ENCODE results near the gene ITSN2.

ITSN2 gene

GRCh38 chr2:24304098-24304497 is 56.2 kb downstream of the ITSN2 start:
- Histone ChIP-seq H3K9me3 (ENCODE audit: low read length) (peaks cover 6% of the 10 kb centered on the region), H3K4me1 (ENCODE audit: insufficient read depth, low read length) (peaks cover 11% of the 10 kb centered on the region), H3K4me3 (ENCODE audit: low read length) (no peak overlapping the region), H2AFZ (ENCODE audit: low read depth, low read length) (no peak overlapping the region), H3K27me3 (ENCODE audit: insufficient read depth, low read length) (no peaks in the 10 kb centered on the region), H3K36me3 (ENCODE audit: insufficient read depth, low read length) (peaks cover 29% of the 10 kb centered on the region)

- Histone ChIP-seq H2AFZ (ENCODE audit: low read depth, low read length) (no peak overlapping the region), H3K4me1 (ENCODE audit: insufficient read depth, low read length) (peaks cover 11% of the 10 kb centered on the region), H3K9me3 (ENCODE audit: low read length) (peaks cover 6% of the 10 kb centered on the region), H3K36me3 (ENCODE audit: insufficient read depth, low read length) (peaks cover 37% of the 10 kb centered on the region), H3K27me3 (ENCODE audit: insufficient read depth, low read length) (no peaks in the 10 kb centered on the region), H3K4me3 (ENCODE audit: low read length) (no peak overlapping the region)
Measured at GRCh38 chr2:24301599-24301998, 58.7 kb downstream of the ITSN2 start.

GRCh38 chr2:24297663-24298062 is 62.7 kb downstream of the ITSN2 start:
- Histone ChIP-seq H3K27me3 (ENCODE audit: insufficient read depth, low read length) (no peaks in the 10 kb centered on the region), H3K9me3 (ENCODE audit: low read length) (peaks cover 8% of the 10 kb centered on the region), H2AFZ (ENCODE audit: low read depth, low read length) (no peak overlapping the region), H3K4me3 (ENCODE audit: low read length) (no peak overlapping the region), H3K4me1 (ENCODE audit: insufficient read depth, low read length) (no peaks in the 10 kb centered on the region), H3K36me3 (ENCODE audit: insufficient read depth, low read length) (peaks cover 59% of the 10 kb centered on the region)

GRCh38 chr2:24287171-24287570 is 73.2 kb downstream of the ITSN2 start:
- Histone ChIP-seq H3K4me1 (ENCODE audit: insufficient read depth, low read length) (no peaks in the 10 kb centered on the region), H3K4me3 (ENCODE audit: low read length) (no peak overlapping the region), H3K36me3 (ENCODE audit: insufficient read depth, low read length) (peaks cover 6% of the 10 kb centered on the region), H2AFZ (ENCODE audit: low read depth, low read length) (no peak overlapping the region), H3K27me3 (ENCODE audit: insufficient read depth, low read length) (no peaks in the 10 kb centered on the region), H3K9me3 (ENCODE audit: low read length) (no peaks in the 10 kb centered on the region)

GRCh38 chr2:24285484-24286152 is 74.7 kb downstream of the ITSN2 start:
- Histone ChIP-seq H3K4me3 (ENCODE audit: low read length) (no peak overlapping the region), H3K27me3 (ENCODE audit: insufficient read depth, low read length) (no peaks in the 10 kb centered on the region), H3K9me3 (ENCODE audit: low read length) (no peaks in the 10 kb centered on the region), H3K4me1 (ENCODE audit: insufficient read depth, low read length) (no peaks in the 10 kb centered on the region), H3K36me3 (ENCODE audit: insufficient read depth, low read length) (no peaks in the 10 kb centered on the region), H2AFZ (ENCODE audit: low read depth, low read length) (no peak overlapping the region)

GRCh38 chr2:24280645-24281044 is 79.7 kb downstream of the ITSN2 start:
- H2AFZ ChIP-seq (ENCODE audit: low read depth, low read length) = no peak overlapping the region
- no peaks in the 10 kb centered on the region for H3K4me1 ChIP-seq (ENCODE audit: insufficient read depth, low read length)
- peaks cover under 1% of the 10 kb centered on the region for H3K36me3 ChIP-seq (ENCODE audit: insufficient read depth, low read length)
- no peak overlapping the region for H3K4me3 ChIP-seq (ENCODE audit: low read length)
- no peaks in the 10 kb centered on the region for H3K27me3 ChIP-seq (ENCODE audit: insufficient read depth, low read length)
- H3K9me3 ChIP-seq (ENCODE audit: low read length) = no peaks in the 10 kb centered on the region

GRCh38 chr2:24280161-24280560 is 80.2 kb downstream of the ITSN2 start:
- Histone ChIP-seq H3K36me3 (ENCODE audit: insufficient read depth, low read length) (peaks cover 3% of the 10 kb centered on the region), H3K9me3 (ENCODE audit: low read length) (no peaks in the 10 kb centered on the region), H3K4me3 (ENCODE audit: low read length) (no peak overlapping the region), H3K27me3 (ENCODE audit: insufficient read depth, low read length) (no peaks in the 10 kb centered on the region), H3K4me1 (ENCODE audit: insufficient read depth, low read length) (no peaks in the 10 kb centered on the region), H2AFZ (ENCODE audit: low read depth, low read length) (no peak overlapping the region)

- Histone ChIP-seq H2AFZ (ENCODE audit: low read depth, low read length) (no peak overlapping the region), H3K4me1 (ENCODE audit: insufficient read depth, low read length) (no peaks in the 10 kb centered on the region), H3K9me3 (ENCODE audit: low read length) (no peaks in the 10 kb centered on the region), H3K36me3 (ENCODE audit: insufficient read depth, low read length) (peaks cover 4% of the 10 kb centered on the region), H3K27me3 (ENCODE audit: insufficient read depth, low read length) (no peaks in the 10 kb centered on the region), H3K4me3 (ENCODE audit: low read length) (no peak overlapping the region)
Measured at GRCh38 chr2:24276349-24276899, 83.9 kb downstream of the ITSN2 start.

- Histone ChIP-seq H3K27me3 (ENCODE audit: insufficient read depth, low read length) (no peaks in the 10 kb centered on the region), H2AFZ (ENCODE audit: low read depth, low read length) (no peak overlapping the region), H3K4me1 (ENCODE audit: insufficient read depth, low read length) (no peaks in the 10 kb centered on the region), H3K4me3 (ENCODE audit: low read length) (no peak overlapping the region), H3K36me3 (ENCODE audit: insufficient read depth, low read length) (peaks cover 13% of the 10 kb centered on the region), H3K9me3 (ENCODE audit: low read length) (no peaks in the 10 kb centered on the region)
Measured at GRCh38 chr2:24274809-24275208, 85.5 kb downstream of the ITSN2 start.

GRCh38 chr2:24273598-24273997 is 86.7 kb downstream of the ITSN2 start:
- H3K36me3 ChIP-seq (ENCODE audit: insufficient read depth, low read length) = peaks cover 20% of the 10 kb centered on the region
- H3K27me3 ChIP-seq (ENCODE audit: insufficient read depth, low read length) = no peaks in the 10 kb centered on the region
- H3K4me3 ChIP-seq (ENCODE audit: low read length) = no peak overlapping the region
- H3K4me1 ChIP-seq (ENCODE audit: insufficient read depth, low read length) = no peaks in the 10 kb centered on the region
- no peaks in the 10 kb centered on the region for H3K9me3 ChIP-seq (ENCODE audit: low read length)
- no peak overlapping the region for H2AFZ ChIP-seq (ENCODE audit: low read depth, low read length)

GRCh38 chr2:24272907-24273306 is 87.4 kb downstream of the ITSN2 start:
- Histone ChIP-seq H2AFZ (ENCODE audit: low read depth, low read length) (no peak overlapping the region), H3K4me1 (ENCODE audit: insufficient read depth, low read length) (no peaks in the 10 kb centered on the region), H3K36me3 (ENCODE audit: insufficient read depth, low read length) (peaks cover 20% of the 10 kb centered on the region), H3K27me3 (ENCODE audit: insufficient read depth, low read length) (no peaks in the 10 kb centered on the region), H3K9me3 (ENCODE audit: low read length) (no peaks in the 10 kb centered on the region), H3K4me3 (ENCODE audit: low read length) (no peak overlapping the region)

GRCh38 chr2:24272161-24272802 is 88.1 kb downstream of the ITSN2 start:
- Histone ChIP-seq H3K36me3 (ENCODE audit: insufficient read depth, low read length) (peaks cover 23% of the 10 kb centered on the region), H3K27me3 (ENCODE audit: insufficient read depth, low read length) (no peaks in the 10 kb centered on the region), H2AFZ (ENCODE audit: low read depth, low read length) (no peak overlapping the region), H3K9me3 (ENCODE audit: low read length) (no peaks in the 10 kb centered on the region), H3K4me3 (ENCODE audit: low read length) (no peak overlapping the region), H3K4me1 (ENCODE audit: insufficient read depth, low read length) (no peaks in the 10 kb centered on the region)

GRCh38 chr2:24269265-24269664 is 91.1 kb downstream of the ITSN2 start:
- H2AFZ ChIP-seq (ENCODE audit: low read depth, low read length) = no peak overlapping the region
- H3K4me3 ChIP-seq (ENCODE audit: low read length) = no peak overlapping the region
- peaks cover 19% of the 10 kb centered on the region for H3K36me3 ChIP-seq (ENCODE audit: insufficient read depth, low read length)
- no peaks in the 10 kb centered on the region for H3K9me3 ChIP-seq (ENCODE audit: low read length)
- H3K4me1 ChIP-seq (ENCODE audit: insufficient read depth, low read length) = no peaks in the 10 kb centered on the region
- H3K27me3 ChIP-seq (ENCODE audit: insufficient read depth, low read length) = no peaks in the 10 kb centered on the region

Data from neuron (in vitro differentiated cells).